Liver (tissue), 3 donors: Measurements from ENCODE around the gene NCOA3.

Experiments used
- GABPA ChIP-seq, 2 donors: IDR thresholded peaks in 1 of 2; conservative IDR thresholded peaks in 1 of 2; 2 replicates each; pipeline ENCODE4 v1.6.1; 2016; ENCODE audit warnings: antibody characterized with exemption in 2 of 2, mild to moderate bottlenecking in 1 of 2, moderate library complexity in 1 of 2
- TAF1 ChIP-seq: conservative IDR thresholded peaks from 2 replicates; pipeline ENCODE4 v1.6.1; 2016; ENCODE audit warnings: antibody characterized with exemption, mild to moderate bottlenecking
- TF ChIP-seq, protein P1 (sequence below): IDR thresholded peaks from 2 replicates; pipeline ENCODE4 v1.6.1; 2016; ENCODE audit warnings: antibody characterized with exemption, mild to moderate bottlenecking
- TF ChIP-seq, protein P2 (sequence below): fragments of 150-350 bp; IDR thresholded peaks from 2 replicates; pipeline ENCODE4 v1.5.1; 2017; ENCODE audit warnings: improper control_type of control experiment, low read depth, low read length; ENCODE audit not compliant: missing input control
- donor health status: healthy.
- donor health status: healthy.

DNA sequence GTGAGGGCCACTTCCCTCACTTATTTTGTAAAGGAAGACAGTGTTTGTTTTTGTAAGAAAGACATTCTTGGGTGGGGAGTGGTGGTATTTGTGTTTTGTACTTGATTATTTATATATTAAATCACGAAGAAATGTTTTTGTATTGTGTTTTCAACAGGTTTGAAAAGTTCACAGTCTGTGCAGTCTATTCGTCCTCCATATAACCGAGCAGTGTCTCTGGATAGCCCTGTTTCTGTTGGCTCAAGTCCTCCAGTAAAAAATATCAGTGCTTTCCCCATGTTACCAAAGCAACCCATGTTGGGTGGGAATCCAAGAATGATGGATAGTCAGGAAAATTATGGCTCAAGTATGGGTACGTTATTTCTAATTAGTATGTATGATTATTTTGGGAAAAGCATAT, 137.2 kb downstream of the NCOA3 start:
- TF ChIP-seq, protein P1, sequence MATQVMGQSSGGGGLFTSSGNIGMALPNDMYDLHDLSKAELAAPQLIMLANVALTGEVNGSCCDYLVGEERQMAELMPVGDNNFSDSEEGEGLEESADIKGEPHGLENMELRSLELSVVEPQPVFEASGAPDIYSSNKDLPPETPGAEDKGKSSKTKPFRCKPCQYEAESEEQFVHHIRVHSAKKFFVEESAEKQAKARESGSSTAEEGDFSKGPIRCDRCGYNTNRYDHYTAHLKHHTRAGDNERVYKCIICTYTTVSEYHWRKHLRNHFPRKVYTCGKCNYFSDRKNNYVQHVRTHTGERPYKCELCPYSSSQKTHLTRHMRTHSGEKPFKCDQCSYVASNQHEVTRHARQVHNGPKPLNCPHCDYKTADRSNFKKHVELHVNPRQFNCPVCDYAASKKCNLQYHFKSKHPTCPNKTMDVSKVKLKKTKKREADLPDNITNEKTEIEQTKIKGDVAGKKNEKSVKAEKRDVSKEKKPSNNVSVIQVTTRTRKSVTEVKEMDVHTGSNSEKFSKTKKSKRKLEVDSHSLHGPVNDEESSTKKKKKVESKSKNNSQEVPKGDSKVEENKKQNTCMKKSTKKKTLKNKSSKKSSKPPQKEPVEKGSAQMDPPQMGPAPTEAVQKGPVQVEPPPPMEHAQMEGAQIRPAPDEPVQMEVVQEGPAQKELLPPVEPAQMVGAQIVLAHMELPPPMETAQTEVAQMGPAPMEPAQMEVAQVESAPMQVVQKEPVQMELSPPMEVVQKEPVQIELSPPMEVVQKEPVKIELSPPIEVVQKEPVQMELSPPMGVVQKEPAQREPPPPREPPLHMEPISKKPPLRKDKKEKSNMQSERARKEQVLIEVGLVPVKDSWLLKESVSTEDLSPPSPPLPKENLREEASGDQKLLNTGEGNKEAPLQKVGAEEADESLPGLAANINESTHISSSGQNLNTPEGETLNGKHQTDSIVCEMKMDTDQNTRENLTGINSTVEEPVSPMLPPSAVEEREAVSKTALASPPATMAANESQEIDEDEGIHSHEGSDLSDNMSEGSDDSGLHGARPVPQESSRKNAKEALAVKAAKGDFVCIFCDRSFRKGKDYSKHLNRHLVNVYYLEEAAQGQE, result no peak
- TF ChIP-seq GABPA (IDR thresholded peaks at IDR 0.05 in 1 of 2, conservative IDR thresholded peaks at IDR 0.05 in 1 of 2), result no peak
- TF ChIP-seq, protein P2, sequence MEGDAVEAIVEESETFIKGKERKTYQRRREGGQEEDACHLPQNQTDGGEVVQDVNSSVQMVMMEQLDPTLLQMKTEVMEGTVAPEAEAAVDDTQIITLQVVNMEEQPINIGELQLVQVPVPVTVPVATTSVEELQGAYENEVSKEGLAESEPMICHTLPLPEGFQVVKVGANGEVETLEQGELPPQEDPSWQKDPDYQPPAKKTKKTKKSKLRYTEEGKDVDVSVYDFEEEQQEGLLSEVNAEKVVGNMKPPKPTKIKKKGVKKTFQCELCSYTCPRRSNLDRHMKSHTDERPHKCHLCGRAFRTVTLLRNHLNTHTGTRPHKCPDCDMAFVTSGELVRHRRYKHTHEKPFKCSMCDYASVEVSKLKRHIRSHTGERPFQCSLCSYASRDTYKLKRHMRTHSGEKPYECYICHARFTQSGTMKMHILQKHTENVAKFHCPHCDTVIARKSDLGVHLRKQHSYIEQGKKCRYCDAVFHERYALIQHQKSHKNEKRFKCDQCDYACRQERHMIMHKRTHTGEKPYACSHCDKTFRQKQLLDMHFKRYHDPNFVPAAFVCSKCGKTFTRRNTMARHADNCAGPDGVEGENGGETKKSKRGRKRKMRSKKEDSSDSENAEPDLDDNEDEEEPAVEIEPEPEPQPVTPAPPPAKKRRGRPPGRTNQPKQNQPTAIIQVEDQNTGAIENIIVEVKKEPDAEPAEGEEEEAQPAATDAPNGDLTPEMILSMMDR, result no peak
- no peak for TF ChIP-seq TAF1
